ENCODE data around the gene CFAP161.

The CFAP161 gene

GRCh38 chr15:81176291-81176893, 42.3 kb downstream of the CFAP161 start:
- no peak for DNase-seq
- Histone ChIP-seq H2AFZ (ENCODE audit: low read depth, low read length) (no peak overlapping the region), H3K27me3 (ENCODE audit: insufficient read depth, low read length, poor library complexity) (no peaks in the 10 kb centered on the region), H3K4me1 (ENCODE audit: insufficient read depth, low read length) (no peaks in the 10 kb centered on the region), H4K20me1 (ENCODE audit: insufficient read depth, low read length) (no peaks in the 10 kb centered on the region), H3K9ac (ENCODE audit: low read depth, low read length) (no peak overlapping the region), H3K4me3 (ENCODE audit: low read depth in 1 of 2, low read length in 2 of 2) (no peak overlapping the region), H3K9me3 (ENCODE audit: insufficient read depth, low read length, severe bottlenecking) (no peaks in the 10 kb centered on the region), H3K27ac (ENCODE audit: low read length) (no peak overlapping the region), H3K4me2 (ENCODE audit: insufficient read depth, low read length) (no peak overlapping the region), H3K79me2 (ENCODE audit: insufficient read depth, low read length) (no peaks in the 10 kb centered on the region), H3K36me3 (ENCODE audit: insufficient read depth, low read length) (no peaks in the 10 kb centered on the region)
- no peak for ATAC-seq (ENCODE audit: insufficient read depth, low read depth)
- TF ChIP-seq EZH2 (IDR thresholded peaks at IDR 0.05; ENCODE audit: borderline replicate concordance, low read depth, low read length, severe bottlenecking): no peak
- TF ChIP-seq CTCF (IDR thresholded peaks at IDR 0.05; ENCODE audit: borderline replicate concordance, extremely low read depth, low read length, poor library complexity, severe bottlenecking): no peak

- no peak overlapping the region for H3K4me3 ChIP-seq (ENCODE audit: low read depth in 1 of 2, low read length in 2 of 2)
- H3K79me2 ChIP-seq (ENCODE audit: insufficient read depth, low read length): no peaks in the 10 kb centered on the region
- no peaks in the 10 kb centered on the region for H3K9me3 ChIP-seq (ENCODE audit: insufficient read depth, low read length, severe bottlenecking)
- no peaks in the 10 kb centered on the region for H4K20me1 ChIP-seq (ENCODE audit: insufficient read depth, low read length)
- ATAC-seq (ENCODE audit: insufficient read depth, low read depth) (no peak), DNase-seq (no peak)
- no peaks in the 10 kb centered on the region for H3K36me3 ChIP-seq (ENCODE audit: insufficient read depth, low read length)
- no peak overlapping the region for H3K4me2 ChIP-seq (ENCODE audit: insufficient read depth, low read length)
- peaks cover 8% of the 10 kb centered on the region for H3K27me3 ChIP-seq (ENCODE audit: insufficient read depth, low read length, poor library complexity)
- no peaks in the 10 kb centered on the region for H3K4me1 ChIP-seq (ENCODE audit: insufficient read depth, low read length)
- no peak overlapping the region for H3K9ac ChIP-seq (ENCODE audit: low read depth, low read length)
- H2AFZ ChIP-seq (ENCODE audit: low read depth, low read length): no peak overlapping the region
- H3K27ac ChIP-seq (ENCODE audit: low read length): no peak overlapping the region
- TF ChIP-seq EZH2 (IDR thresholded peaks at IDR 0.05; ENCODE audit: borderline replicate concordance, low read depth, low read length, severe bottlenecking) (no peak), CTCF (IDR thresholded peaks at IDR 0.05; ENCODE audit: borderline replicate concordance, extremely low read depth, low read length, poor library complexity, severe bottlenecking) (no peak)
These were observed 44.3 kb downstream of the CFAP161 start for GRCh38 chr15:81178365-81178764.

- H3K4me2 ChIP-seq (ENCODE audit: insufficient read depth, low read length): no peak overlapping the region
- H4K20me1 ChIP-seq (ENCODE audit: insufficient read depth, low read length): no peaks in the 10 kb centered on the region
- no peaks in the 10 kb centered on the region for H3K4me1 ChIP-seq (ENCODE audit: insufficient read depth, low read length)
- no peaks in the 10 kb centered on the region for H3K36me3 ChIP-seq (ENCODE audit: insufficient read depth, low read length)
- DNase-seq: no peak
- H2AFZ ChIP-seq (ENCODE audit: low read depth, low read length): no peak overlapping the region
- H3K9ac ChIP-seq (ENCODE audit: low read depth, low read length): no peak overlapping the region
- ATAC-seq (ENCODE audit: insufficient read depth, low read depth): no peak
- H3K79me2 ChIP-seq (ENCODE audit: insufficient read depth, low read length): no peaks in the 10 kb centered on the region
- no peaks in the 10 kb centered on the region for H3K9me3 ChIP-seq (ENCODE audit: insufficient read depth, low read length, severe bottlenecking)
- H3K4me3 ChIP-seq (ENCODE audit: low read depth in 1 of 2, low read length in 2 of 2): no peak overlapping the region
- peaks cover 10% of the 10 kb centered on the region for H3K27me3 ChIP-seq (ENCODE audit: insufficient read depth, low read length, poor library complexity)
- no peak for TF ChIP-seq EZH2 (IDR thresholded peaks at IDR 0.05; ENCODE audit: borderline replicate concordance, low read depth, low read length, severe bottlenecking)
- TF ChIP-seq CTCF (IDR thresholded peaks at IDR 0.05; ENCODE audit: borderline replicate concordance, extremely low read depth, low read length, poor library complexity, severe bottlenecking): no peak
- H3K27ac ChIP-seq (ENCODE audit: low read length): no peak overlapping the region
These were observed 47.1 kb downstream of the CFAP161 start for GRCh38 chr15:81181220-81181619.
